ENCODE results near the gene ERBB4.

The ERBB4 gene

GRCh38 chr2:212367431-212367830 is 171.2 kb downstream of the ERBB4 start:
- H3K4me3 ChIP-seq (ENCODE audit: low read length): no peak overlapping the region
- no peak for TF ChIP-seq CTCF (IDR thresholded peaks at IDR 0.05; ENCODE audit: insufficient read depth, low read depth, low read length, missing control alignments)
- DNase-seq (ENCODE audit: low read depth): no peak

- TF ChIP-seq CTCF (IDR thresholded peaks at IDR 0.05; ENCODE audit: insufficient read depth, low read depth, low read length, missing control alignments): no peak
- DNase-seq (ENCODE audit: low read depth): peak; percentile 29
Measured at GRCh38 chr2:212364112-212364985, 174.3 kb downstream of the ERBB4 start.

GRCh38 chr2:212361174-212361756 is 177.3 kb downstream of the ERBB4 start:
- no peak overlapping the region for H3K4me3 ChIP-seq (ENCODE audit: low read length)
- no peak for DNase-seq (ENCODE audit: low read depth)
- TF ChIP-seq CTCF (IDR thresholded peaks at IDR 0.05; ENCODE audit: insufficient read depth, low read depth, low read length, missing control alignments): no peak

More at GRCh38 chr2:212364112-212364985, 174.3 kb downstream of the ERBB4 start:
- H3K4me3 ChIP-seq (ENCODE audit: low read length): no peak overlapping the region

- no peak for DNase-seq (ENCODE audit: low read depth)
- no peak for TF ChIP-seq CTCF (IDR thresholded peaks at IDR 0.05; ENCODE audit: insufficient read depth, low read depth, low read length, missing control alignments)
- no peak overlapping the region for H3K4me3 ChIP-seq (ENCODE audit: low read length)
Measured at GRCh38 chr2:212360068-212360460, 178.5 kb downstream of the ERBB4 start.

- no peak overlapping the region for H3K4me3 ChIP-seq (ENCODE audit: low read length)
- TF ChIP-seq CTCF (IDR thresholded peaks at IDR 0.05; ENCODE audit: insufficient read depth, low read depth, low read length, missing control alignments): no peak
- no peak for DNase-seq (ENCODE audit: low read depth)
Measured at GRCh38 chr2:212359425-212360067, 179.1 kb downstream of the ERBB4 start.

GRCh38 chr2:212357606-212358005 is 181.0 kb downstream of the ERBB4 start:
- TF ChIP-seq CTCF (IDR thresholded peaks at IDR 0.05; ENCODE audit: insufficient read depth, low read depth, low read length, missing control alignments): no peak
- DNase-seq (ENCODE audit: low read depth): no peak
- H3K4me3 ChIP-seq (ENCODE audit: low read length): no peak overlapping the region

Data from epithelial cell of esophagus (primary cell).